Adrenal gland (tissue), 12 donors: ENCODE results near the gene EBF3. TPM values are rescaled to one million over a fixed set of nuclear protein-coding genes. Genes with fewer than 3 reads are reported as not detected.

ENCODE experiments used
- DNase-seq, 7 donors: peaks; one replicate each; pipeline ENCODE4 v3.0.0-alpha.2; 2019 to 2020
- H3K27ac ChIP-seq, 5 donors: fragments of 200-600 bp; sonication (generic) in 4 of 5; 1 replicate in 3 of 5; 2 replicates in 2 of 5; pipeline versions ENCODE4 v1.5.1 to v1.8.0; 2016 to 2020; ENCODE audit warnings: mild to moderate bottlenecking in 1 of 5
- H3K27me3 ChIP-seq: fragments of 200-600 bp; 2 replicates; pipeline ENCODE4 v1.8.0; 2021
- H3K36me3 ChIP-seq, 2 donors: fragments of 200-600 bp; replicated peaks in 1 of 2; 1 replicate in 1 of 2; 2 replicates in 1 of 2; pipeline versions ENCODE4 v1.5.1 to v1.8.0; 2018 to 2022
- H3K4me1 ChIP-seq, 2 donors: fragments of 200-600 bp; replicated peaks in 1 of 2; 1 replicate in 1 of 2; 2 replicates in 1 of 2; pipeline versions ENCODE4 v1.5.1 to v1.8.0; 2018 to 2021
- H3K4me3 ChIP-seq, 4 donors: fragments of 200-600 bp; sonication (generic) in 3 of 4; one replicate each; pipeline ENCODE4 v1.5.1; 2016 to 2018
- H3K9me3 ChIP-seq, 3 donors: fragments of 200-600 bp; sonication (generic) in 1 of 3; replicated peaks in 1 of 3; 1 replicate in 2 of 3; 2 replicates in 1 of 3; pipeline versions ENCODE4 v1.5.1 to v1.8.0; 2016 to 2021
- POLR2A ChIP-seq, 2 donors: fragments of 450-650 bp; IDR thresholded peaks; one replicate each; pipeline ENCODE4 v1.6.1; 2017; ENCODE audit warnings: antibody characterized with exemption in 2 of 2, mild to moderate bottlenecking in 2 of 2, moderate library complexity in 1 of 2
- WGBS, 4 donors: extraction: QIAGEN DNeasy Blood & Tissue Kit in 2 of 4; methylation state at CpG; one replicate each; pipeline versions ENCODE4 v1.1.5 to v1.1.7; 2013 to 2017; 5-methylcytosine and 5-hydroxymethylcytosine counted together
- intact Hi-C, 2 donors: fragments of 100-400 bp; cut with DNase I; formaldehyde crosslinking; loops; one replicate each; pipeline versions ENCODE4 v1.14.1 to v1.15.0; 2022 to 2023
- polyA plus RNA-seq, 3 donors: library from polyadenylated mRNA; stranded (reverse); fragments of 200-250 nt in 2 of 3; fragments of 350-450 nt in 1 of 3; fragmentation: Illumina TruSeq in 1 of 3; extraction: RNeasy Lipid Tissue Mini Kit (QIAGEN cat#74804) in 1 of 3; gene quantifications; one replicate each; pipeline ENCODE4 v1.2.3, GENCODE V29; 2013 to 2014
- total RNA-seq, 9 donors: library from RNA; depleted of rRNA in 4 of 9; stranded (reverse); fragments of >200 nt in 4 of 9; fragments of 120-200 nt in 1 of 9; fragmentation: NEBNext Ultra II Directional in 1 of 9; extraction: Animal tissue kit (Norgen Biotek cat#: 25700) in 1 of 9; gene quantifications; one replicate each; pipeline versions ENCODE4 v1.1.0 to v1.2.4, GENCODE V29; 2013 to 2023
- TF ChIP-seq, protein P1 (sequence below), 6 experiments: fragments of 450-650 bp in 4 of 6; fragments of 200-600 bp in 2 of 6; sonication (generic) in 1 of 6; IDR thresholded peaks; 1 replicate in 5 of 6; 2 replicates in 1 of 6; pipeline versions ENCODE4 v1.5.1 to v1.8.0; 2016 to 2021; ENCODE audit warnings: antibody characterized with exemption in 6 of 6, mild to moderate bottlenecking in 2 of 6, moderate library complexity in 1 of 6
- donor health status: healthy with polysubstance abuse.
- donor health status: Bipolar disorder and iron deficiency.
- donor health status: DM: yes; HTN: yes; CAD: no.
- donor health status: DM: no; HTN: no; CAD: no.
- donor health status: DM: no; HTN: no; CAD: no.
- donor health status: DM: yes; HTN: yes; CAD: no.

EBF3 gene
- total and polyA plus RNA-seq, 12 donors: 0.12 to 2.2 (median 0.53) TPM; not detected in 1

DNA sequence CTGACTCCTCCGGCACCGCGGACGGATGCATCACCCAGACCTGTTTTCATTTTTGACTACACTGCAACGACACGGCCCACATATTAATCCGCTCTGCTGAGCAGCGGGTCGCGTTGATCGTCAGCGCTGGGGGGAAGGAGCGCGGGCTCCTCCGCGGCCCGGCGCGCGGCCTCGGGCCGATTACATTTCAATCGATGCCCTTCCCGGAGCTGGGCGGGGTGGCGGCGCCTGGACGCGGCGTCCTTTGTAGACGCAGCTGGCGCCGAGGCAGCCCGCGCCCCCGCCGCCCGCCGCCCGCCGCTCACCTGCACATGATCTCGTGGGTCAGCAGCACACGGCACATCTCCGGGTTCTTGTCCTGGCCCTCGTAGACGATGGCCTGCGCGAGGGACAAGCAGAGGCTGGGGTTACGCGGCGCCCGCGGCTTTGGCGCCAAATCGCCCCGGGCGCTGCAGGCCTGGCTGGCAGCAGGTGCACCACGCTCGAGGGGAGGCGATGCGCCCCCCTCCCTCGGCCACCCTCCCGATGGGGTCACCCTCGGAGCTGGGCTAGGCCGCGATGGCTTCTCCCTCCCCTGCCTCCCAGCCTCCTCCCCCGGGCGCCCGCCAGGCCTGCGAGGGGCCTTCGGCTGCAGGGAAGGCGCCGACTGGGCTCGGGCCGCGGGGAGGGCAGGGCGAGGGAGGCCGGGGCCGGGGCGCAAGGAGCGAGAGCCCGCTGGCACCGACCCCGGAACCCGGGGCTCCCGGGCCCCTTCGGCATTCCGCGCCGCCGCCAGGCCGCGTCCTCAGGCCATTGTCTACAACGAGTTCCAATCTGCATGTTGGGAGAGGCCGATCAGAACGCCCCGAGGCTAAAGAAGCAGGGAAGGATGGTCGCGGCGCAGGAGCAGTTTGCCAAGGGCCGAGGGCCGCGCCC lies 5.2 kb downstream of the EBF3 start:
- H3K36me3 ChIP-seq: no peaks in the 10 kb centered on the region
- no peak for DNase-seq
- no peak overlapping the region for H3K4me3 ChIP-seq
- peaks cover 79% of the 10 kb centered on the region for H3K27me3 ChIP-seq
- no peak for TF ChIP-seq POLR2A (IDR thresholded peaks at IDR 0.05)
- TF ChIP-seq, protein P1, sequence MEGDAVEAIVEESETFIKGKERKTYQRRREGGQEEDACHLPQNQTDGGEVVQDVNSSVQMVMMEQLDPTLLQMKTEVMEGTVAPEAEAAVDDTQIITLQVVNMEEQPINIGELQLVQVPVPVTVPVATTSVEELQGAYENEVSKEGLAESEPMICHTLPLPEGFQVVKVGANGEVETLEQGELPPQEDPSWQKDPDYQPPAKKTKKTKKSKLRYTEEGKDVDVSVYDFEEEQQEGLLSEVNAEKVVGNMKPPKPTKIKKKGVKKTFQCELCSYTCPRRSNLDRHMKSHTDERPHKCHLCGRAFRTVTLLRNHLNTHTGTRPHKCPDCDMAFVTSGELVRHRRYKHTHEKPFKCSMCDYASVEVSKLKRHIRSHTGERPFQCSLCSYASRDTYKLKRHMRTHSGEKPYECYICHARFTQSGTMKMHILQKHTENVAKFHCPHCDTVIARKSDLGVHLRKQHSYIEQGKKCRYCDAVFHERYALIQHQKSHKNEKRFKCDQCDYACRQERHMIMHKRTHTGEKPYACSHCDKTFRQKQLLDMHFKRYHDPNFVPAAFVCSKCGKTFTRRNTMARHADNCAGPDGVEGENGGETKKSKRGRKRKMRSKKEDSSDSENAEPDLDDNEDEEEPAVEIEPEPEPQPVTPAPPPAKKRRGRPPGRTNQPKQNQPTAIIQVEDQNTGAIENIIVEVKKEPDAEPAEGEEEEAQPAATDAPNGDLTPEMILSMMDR (IDR thresholded peaks at IDR 0.05): no peak
- intact Hi-C loops: no loop called here
- 7 to 14% (median 9%) methylated on average over 2 to 103 of the region's 103 CpGs for WGBS, 4 donors
- no peak overlapping the region for H3K27ac ChIP-seq
- H3K9me3 ChIP-seq: no peaks in the 10 kb centered on the region
- H3K4me1 ChIP-seq: peaks cover 0 to 16% of the 10 kb centered on the region in 2 donors

DNA sequence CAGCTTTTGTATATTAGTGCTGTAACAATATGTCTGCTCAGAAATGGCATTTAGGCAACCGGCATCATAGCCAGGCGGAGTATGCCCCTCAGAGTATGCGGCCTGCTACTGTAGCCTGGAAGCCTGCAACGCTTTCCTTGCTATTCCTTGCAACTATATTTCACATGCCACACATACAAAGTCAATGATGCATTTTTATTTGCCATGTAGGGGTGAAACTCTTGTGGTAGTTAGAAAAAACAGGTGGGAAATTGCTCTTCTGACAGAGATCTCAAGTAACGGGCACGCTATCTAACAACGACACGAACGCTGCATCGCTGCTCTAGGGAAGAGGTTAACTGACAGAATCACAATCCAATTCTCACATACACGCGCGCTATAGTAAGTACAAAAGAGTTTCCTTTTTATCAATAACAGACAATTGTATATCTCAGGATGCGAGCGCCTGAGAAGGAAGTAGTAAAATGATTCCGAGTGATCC lies 5.9 kb downstream of the EBF3 start:
- Histone ChIP-seq H3K9me3 (no peaks in the 10 kb centered on the region), H3K27me3 (peaks cover 73% of the 10 kb centered on the region), H3K27ac (no peak overlapping the region), H3K36me3 (no peaks in the 10 kb centered on the region), H3K4me1 (peaks cover 0 to 16% of the 10 kb centered on the region in 2 donors), H3K4me3 (no peak overlapping the region)
- TF ChIP-seq, protein P1 (IDR thresholded peaks at IDR 0.05): no peak
- no peak for TF ChIP-seq POLR2A (IDR thresholded peaks at IDR 0.05)
- no peak for DNase-seq
- intact Hi-C loops: no loop called here
- WGBS, 4 donors: 37 to 57% (median 44%) methylated on average over 16 of the region's 16 CpGs

DNA sequence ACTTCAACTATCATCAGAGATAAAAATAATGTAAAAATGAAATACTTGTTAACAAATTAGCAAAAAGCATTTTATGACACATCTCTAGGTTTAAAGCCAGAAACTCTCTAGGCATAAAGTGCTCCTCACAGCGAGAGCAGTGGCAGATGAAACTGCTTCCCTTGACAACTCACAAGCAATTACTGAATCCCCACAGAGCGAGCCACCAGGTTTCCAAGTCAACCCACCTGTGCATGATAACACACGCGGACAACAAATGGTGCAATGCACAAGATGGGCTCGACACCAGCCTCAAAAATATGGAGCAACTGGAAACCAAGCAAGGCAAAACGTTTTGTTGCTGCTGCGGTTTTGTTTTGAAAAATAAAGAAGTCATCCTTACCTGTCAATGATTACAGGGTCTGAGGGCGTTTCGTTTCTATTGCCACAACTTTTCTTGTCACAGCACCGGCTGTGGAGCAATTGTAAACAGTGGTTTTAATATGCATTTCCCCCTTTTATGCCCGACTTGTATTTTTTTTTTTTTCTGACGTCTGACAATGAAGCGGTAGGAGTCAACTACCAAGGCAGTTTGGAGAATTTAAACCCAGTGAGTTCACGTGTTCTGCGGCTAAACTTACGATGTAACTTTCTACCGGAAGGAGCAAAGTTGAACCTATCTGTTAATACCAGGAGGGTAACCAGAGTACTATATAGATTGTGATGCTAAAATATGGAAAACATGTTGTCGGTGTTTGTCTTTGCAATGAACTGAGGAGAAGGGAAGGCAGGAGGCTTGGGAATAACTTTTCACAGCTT lies 7.0 kb downstream of the EBF3 start:
- no peak for DNase-seq
- peaks cover 0 to 7% of the 10 kb centered on the region in 2 donors for H3K4me1 ChIP-seq
- H3K4me3 ChIP-seq: no peak overlapping the region
- H3K27me3 ChIP-seq: peaks cover 62% of the 10 kb centered on the region
- H3K9me3 ChIP-seq: no peaks in the 10 kb centered on the region
- 32 to 44% (median 42%) methylated on average over 18 of the region's 18 CpGs for WGBS, 4 donors
- H3K27ac ChIP-seq: no peak overlapping the region
- no peaks in the 10 kb centered on the region for H3K36me3 ChIP-seq
- intact Hi-C loops: no loop called here
- TF ChIP-seq, protein P1 (IDR thresholded peaks at IDR 0.05): no peak
- no peak for TF ChIP-seq POLR2A (IDR thresholded peaks at IDR 0.05)

DNA sequence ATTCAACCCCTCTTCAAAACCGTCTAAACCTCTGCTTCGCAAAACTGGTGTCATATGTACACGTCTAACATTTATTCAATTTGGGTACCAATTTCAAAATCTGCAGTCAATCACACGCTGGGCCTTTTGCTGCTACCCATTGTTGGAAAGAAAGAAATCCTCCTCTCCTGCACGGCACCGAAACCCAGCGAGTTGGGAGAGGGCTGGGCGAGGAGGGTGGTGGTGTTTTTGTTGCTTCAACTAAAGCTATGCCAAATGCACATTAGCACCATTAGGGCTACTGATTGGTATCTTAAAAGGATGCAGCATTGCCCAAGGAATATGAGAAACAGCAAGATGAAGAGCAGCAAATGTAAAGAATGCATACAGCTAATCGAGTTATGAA lies 7.8 kb downstream of the EBF3 start:
- DNase-seq: no peak
- TF ChIP-seq, protein P1 (IDR thresholded peaks at IDR 0.05): no peak
- no peak for TF ChIP-seq POLR2A (IDR thresholded peaks at IDR 0.05)
- Histone ChIP-seq H3K4me3 (no peak overlapping the region), H3K4me1 (peaks cover 0 to 7% of the 10 kb centered on the region in 2 donors), H3K36me3 (no peaks in the 10 kb centered on the region), H3K9me3 (no peaks in the 10 kb centered on the region), H3K27me3 (peaks cover 54% of the 10 kb centered on the region), H3K27ac (no peak overlapping the region)
- intact Hi-C loops: no loop called here
- WGBS, 4 donors: 43 to 59% (median 53%) methylated on average over 9 of the region's 9 CpGs
